HG02571 (cell line): ENCODE measurements around the gene SLC28A1.
"Not testable (repeated sequence)": the region's sequence is repeated elsewhere in the genome, so short reads cannot be mapped to it uniquely, and the experiment has no call there.

Source experiments
- ATAC-seq: cut with Tn5 transposase; IDR thresholded peaks from one replicate; pipeline ENCODE4 v1.9.1; 2021; ENCODE audit warnings: mild to moderate bottlenecking, moderate library complexity; ENCODE audit not compliant: unreplicated experiment

Gene SLC28A1

GRCh38 chr15:84908564-84908963 is 24.1 kb downstream of the SLC28A1 start:
- ATAC-seq, result no peak

- ATAC-seq, result no peak
These were observed 24.6 kb downstream of the SLC28A1 start for GRCh38 chr15:84909029-84909428.

- ATAC-seq, result no peak
These were observed 25.3 kb downstream of the SLC28A1 start for GRCh38 chr15:84909782-84910181.

- no peak for ATAC-seq
These were observed 26.6 kb downstream of the SLC28A1 start for GRCh38 chr15:84910928-84911623.

- ATAC-seq, result no peak
These were observed 27.6 kb downstream of the SLC28A1 start for GRCh38 chr15:84911879-84912660.

GRCh38 chr15:84913360-84913723 is 28.9 kb downstream of the SLC28A1 start:
- ATAC-seq, result no peak

- ATAC-seq, result no peak
These were observed 29.9 kb downstream of the SLC28A1 start for GRCh38 chr15:84914351-84914750.

- peak; percentile 96 for ATAC-seq
These were observed 30.6 kb downstream of the SLC28A1 start for GRCh38 chr15:84914909-84915605.

GRCh38 chr15:84915606-84915958 is 31.1 kb downstream of the SLC28A1 start:
- ATAC-seq, result no peak

- no peak for ATAC-seq
These were observed 33.0 kb downstream of the SLC28A1 start for GRCh38 chr15:84917452-84917851.

GRCh38 chr15:84919106-84919667 is 34.7 kb downstream of the SLC28A1 start:
- no peak for ATAC-seq

- ATAC-seq, result no peak
These were observed 36.7 kb downstream of the SLC28A1 start for GRCh38 chr15:84921121-84921520.

GRCh38 chr15:84922530-84922929 is 38.1 kb downstream of the SLC28A1 start:
- ATAC-seq, result no peak

GRCh38 chr15:84924077-84924731 is 39.7 kb downstream of the SLC28A1 start:
- ATAC-seq, result no peak

GRCh38 chr15:84924821-84925569 is 40.5 kb downstream of the SLC28A1 start:
- ATAC-seq, result not testable (repeated sequence)

- ATAC-seq, result no peak
These were observed 41.4 kb downstream of the SLC28A1 start for GRCh38 chr15:84925906-84926305.

GRCh38 chr15:84926491-84927230 is 42.2 kb downstream of the SLC28A1 start:
- ATAC-seq, result no peak

- no peak for ATAC-seq
These were observed 44.3 kb downstream of the SLC28A1 start for GRCh38 chr15:84928843-84929168.

- ATAC-seq, result no peak
These were observed 45.5 kb downstream of the SLC28A1 start for GRCh38 chr15:84929795-84930603.
